Measurements from ENCODE around the gene ACTC1.

Gene ACTC1

DNA sequence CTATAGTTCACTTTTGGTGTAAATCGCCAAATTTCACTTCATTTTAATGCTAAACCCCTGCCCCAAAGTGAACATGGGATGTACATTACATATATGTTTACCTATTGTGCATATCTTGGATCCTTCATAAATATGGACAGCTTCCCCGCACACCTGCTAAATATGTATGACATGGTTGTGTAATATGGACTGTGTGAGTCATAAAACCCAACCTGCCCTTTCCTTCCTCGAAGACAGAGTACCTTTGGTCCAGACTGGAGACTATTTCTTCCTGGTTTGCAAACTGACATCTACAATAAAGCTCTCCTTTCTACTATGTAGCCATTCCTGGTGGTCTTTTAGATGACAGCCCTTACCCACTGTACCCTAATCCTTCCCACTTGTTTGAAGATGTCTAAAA lies 12.4 kb downstream of the ACTC1 start:
- no peaks in the 10 kb centered on the region for H3K4me1 ChIP-seq (ENCODE audit: control insufficient read depth, insufficient read depth, low read length)
- no peaks in the 10 kb centered on the region for H3K9me3 ChIP-seq (ENCODE audit: control insufficient read depth, insufficient read depth, low read length)
- H3K27ac ChIP-seq (ENCODE audit: low read depth, low read length): no peak overlapping the region
- H3K4me3 ChIP-seq (ENCODE audit: low read depth, low read length): no peak overlapping the region
- H3K27me3 ChIP-seq (ENCODE audit: control insufficient read depth, insufficient read depth, low read length): no peaks in the 10 kb centered on the region
- H3K36me3 ChIP-seq (ENCODE audit: control insufficient read depth, insufficient read depth, low read length): no peaks in the 10 kb centered on the region
- H3K9ac ChIP-seq (ENCODE audit: low read depth, low read length): no peak overlapping the region

- Histone ChIP-seq H3K27me3 (ENCODE audit: control insufficient read depth, insufficient read depth, low read length) (no peaks in the 10 kb centered on the region), H3K27ac (ENCODE audit: low read depth, low read length) (no peak overlapping the region), H3K36me3 (ENCODE audit: control insufficient read depth, insufficient read depth, low read length) (no peaks in the 10 kb centered on the region), H3K9ac (ENCODE audit: low read depth, low read length) (no peak overlapping the region), H3K4me3 (ENCODE audit: low read depth, low read length) (no peak overlapping the region), H3K9me3 (ENCODE audit: control insufficient read depth, insufficient read depth, low read length) (no peaks in the 10 kb centered on the region), H3K4me1 (ENCODE audit: control insufficient read depth, insufficient read depth, low read length) (no peaks in the 10 kb centered on the region)
These were observed 14.6 kb downstream of the ACTC1 start for GRCh38 chr15:34780725-34781124.

GRCh38 chr15:34776606-34777105 lies 18.7 kb downstream of the ACTC1 start:
- H3K9me3 ChIP-seq (ENCODE audit: control insufficient read depth, insufficient read depth, low read length): no peaks in the 10 kb centered on the region
- no peak overlapping the region for H3K27ac ChIP-seq (ENCODE audit: low read depth, low read length)
- H3K36me3 ChIP-seq (ENCODE audit: control insufficient read depth, insufficient read depth, low read length): no peaks in the 10 kb centered on the region
- H3K27me3 ChIP-seq (ENCODE audit: control insufficient read depth, insufficient read depth, low read length): no peaks in the 10 kb centered on the region
- H3K9ac ChIP-seq (ENCODE audit: low read depth, low read length): no peak overlapping the region
- H3K4me1 ChIP-seq (ENCODE audit: control insufficient read depth, insufficient read depth, low read length): peaks cover 5% of the 10 kb centered on the region
- H3K4me3 ChIP-seq (ENCODE audit: low read depth, low read length): no peak overlapping the region

GRCh38 chr15:34773917-34774316 lies 21.4 kb downstream of the ACTC1 start:
- Histone ChIP-seq H3K9me3 (ENCODE audit: control insufficient read depth, insufficient read depth, low read length) (no peaks in the 10 kb centered on the region), H3K36me3 (ENCODE audit: control insufficient read depth, insufficient read depth, low read length) (no peaks in the 10 kb centered on the region), H3K27me3 (ENCODE audit: control insufficient read depth, insufficient read depth, low read length) (no peaks in the 10 kb centered on the region), H3K9ac (ENCODE audit: low read depth, low read length) (no peak overlapping the region), H3K27ac (ENCODE audit: low read depth, low read length) (no peak overlapping the region), H3K4me1 (ENCODE audit: control insufficient read depth, insufficient read depth, low read length) (peaks cover 5% of the 10 kb centered on the region), H3K4me3 (ENCODE audit: low read depth, low read length) (no peak overlapping the region)

DNA sequence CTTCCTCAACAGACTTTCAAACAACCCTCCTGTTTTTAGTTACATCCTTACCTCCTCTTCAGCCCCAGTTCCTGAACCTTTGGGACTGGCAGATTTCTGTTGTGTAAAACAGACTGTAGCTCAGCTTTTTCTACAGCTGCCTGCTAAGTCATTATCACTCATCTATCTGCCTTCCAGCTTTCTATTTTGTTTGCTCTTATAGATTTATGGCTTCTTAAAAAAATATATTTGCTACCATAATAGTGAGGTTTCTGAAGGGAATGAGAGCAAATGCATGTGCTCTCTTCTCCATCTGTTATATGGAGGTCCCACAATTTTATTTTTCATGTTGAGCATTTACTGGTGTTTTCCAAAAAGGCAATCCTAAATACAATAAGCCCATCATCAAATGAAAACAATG lies 22.3 kb downstream of the ACTC1 start:
- Histone ChIP-seq H3K27ac (ENCODE audit: low read depth, low read length) (no peak overlapping the region), H3K9ac (ENCODE audit: low read depth, low read length) (no peak overlapping the region), H3K4me1 (ENCODE audit: control insufficient read depth, insufficient read depth, low read length) (peaks cover 5% of the 10 kb centered on the region), H3K27me3 (ENCODE audit: control insufficient read depth, insufficient read depth, low read length) (no peaks in the 10 kb centered on the region), H3K4me3 (ENCODE audit: low read depth, low read length) (no peak overlapping the region), H3K9me3 (ENCODE audit: control insufficient read depth, insufficient read depth, low read length) (no peaks in the 10 kb centered on the region), H3K36me3 (ENCODE audit: control insufficient read depth, insufficient read depth, low read length) (no peaks in the 10 kb centered on the region)

- no peak overlapping the region for H3K27ac ChIP-seq (ENCODE audit: low read depth, low read length)
- no peaks in the 10 kb centered on the region for H3K27me3 ChIP-seq (ENCODE audit: control insufficient read depth, insufficient read depth, low read length)
- H3K9me3 ChIP-seq (ENCODE audit: control insufficient read depth, insufficient read depth, low read length): no peaks in the 10 kb centered on the region
- H3K9ac ChIP-seq (ENCODE audit: low read depth, low read length): no peak overlapping the region
- H3K36me3 ChIP-seq (ENCODE audit: control insufficient read depth, insufficient read depth, low read length): no peaks in the 10 kb centered on the region
- H3K4me3 ChIP-seq (ENCODE audit: low read depth, low read length): no peak overlapping the region
- H3K4me1 ChIP-seq (ENCODE audit: control insufficient read depth, insufficient read depth, low read length): peaks cover 5% of the 10 kb centered on the region
These were observed 23.0 kb downstream of the ACTC1 start for GRCh38 chr15:34772312-34772711.

- no peak overlapping the region for H3K9ac ChIP-seq (ENCODE audit: low read depth, low read length)
- no peaks in the 10 kb centered on the region for H3K36me3 ChIP-seq (ENCODE audit: control insufficient read depth, insufficient read depth, low read length)
- no peak overlapping the region for H3K27ac ChIP-seq (ENCODE audit: low read depth, low read length)
- H3K4me1 ChIP-seq (ENCODE audit: control insufficient read depth, insufficient read depth, low read length): peaks cover 5% of the 10 kb centered on the region
- no peaks in the 10 kb centered on the region for H3K27me3 ChIP-seq (ENCODE audit: control insufficient read depth, insufficient read depth, low read length)
- H3K9me3 ChIP-seq (ENCODE audit: control insufficient read depth, insufficient read depth, low read length): no peaks in the 10 kb centered on the region
- H3K4me3 ChIP-seq (ENCODE audit: low read depth, low read length): no peak overlapping the region
These were observed 25.6 kb downstream of the ACTC1 start for GRCh38 chr15:34769711-34770110.

DNA sequence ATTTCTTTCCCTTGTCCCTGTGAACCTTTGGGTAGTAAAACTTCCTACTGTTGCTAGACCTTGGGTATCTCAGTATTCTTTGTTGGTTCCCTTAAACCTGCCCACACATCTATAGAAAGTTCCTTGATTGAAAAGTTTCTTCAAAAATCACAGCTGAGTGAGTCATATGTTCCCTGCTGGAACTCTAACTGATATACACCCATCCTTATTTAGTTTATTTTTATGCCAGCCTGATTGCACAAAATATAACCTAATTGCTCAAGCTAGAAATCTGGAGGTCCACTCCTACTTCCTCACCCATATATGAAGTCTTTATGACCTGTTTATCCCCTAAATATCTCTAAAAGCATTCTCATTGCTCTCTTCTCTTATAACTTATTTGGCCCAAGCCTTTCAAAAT lies 26.8 kb downstream of the ACTC1 start:
- Histone ChIP-seq H3K4me3 (ENCODE audit: low read depth, low read length) (no peak overlapping the region), H3K27me3 (ENCODE audit: control insufficient read depth, insufficient read depth, low read length) (no peaks in the 10 kb centered on the region), H3K27ac (ENCODE audit: low read depth, low read length) (no peak overlapping the region), H3K4me1 (ENCODE audit: control insufficient read depth, insufficient read depth, low read length) (no peaks in the 10 kb centered on the region; the same call in 1 of the 2 replicates), H3K9ac (ENCODE audit: low read depth, low read length) (no peak overlapping the region), H3K36me3 (ENCODE audit: control insufficient read depth, insufficient read depth, low read length) (no peaks in the 10 kb centered on the region), H3K9me3 (ENCODE audit: control insufficient read depth, insufficient read depth, low read length) (no peaks in the 10 kb centered on the region)

- no peaks in the 10 kb centered on the region for H3K9me3 ChIP-seq (ENCODE audit: control insufficient read depth, insufficient read depth, low read length)
- no peak overlapping the region for H3K9ac ChIP-seq (ENCODE audit: low read depth, low read length)
- no peaks in the 10 kb centered on the region for H3K4me1 ChIP-seq (ENCODE audit: control insufficient read depth, insufficient read depth, low read length)
- H3K36me3 ChIP-seq (ENCODE audit: control insufficient read depth, insufficient read depth, low read length): no peaks in the 10 kb centered on the region
- no peak overlapping the region for H3K4me3 ChIP-seq (ENCODE audit: low read depth, low read length)
- H3K27me3 ChIP-seq (ENCODE audit: control insufficient read depth, insufficient read depth, low read length): no peaks in the 10 kb centered on the region
- no peak overlapping the region for H3K27ac ChIP-seq (ENCODE audit: low read depth, low read length)
These were observed 29.6 kb downstream of the ACTC1 start for GRCh38 chr15:34765741-34766140.

DNA sequence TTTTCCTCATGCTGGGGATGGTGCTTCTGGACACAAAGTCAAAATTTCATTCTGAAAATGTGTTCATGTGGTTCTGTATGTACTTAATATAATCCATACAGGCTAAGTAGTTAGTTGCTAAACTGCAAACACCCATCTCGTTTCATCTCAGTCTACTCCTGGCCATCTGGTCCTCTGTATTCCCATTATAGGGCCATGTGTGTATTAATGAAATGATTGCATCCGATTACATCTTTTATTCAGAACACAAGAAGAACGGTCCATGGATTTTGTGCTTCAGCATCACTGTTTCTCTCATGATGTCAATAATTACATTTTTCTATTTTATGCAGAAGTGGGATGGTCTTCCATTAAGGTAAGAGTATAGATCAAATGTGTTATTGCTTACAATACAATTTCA lies 34.4 kb downstream of the ACTC1 start:
- Histone ChIP-seq H3K4me3 (ENCODE audit: low read depth, low read length) (no peak overlapping the region), H3K27me3 (ENCODE audit: control insufficient read depth, insufficient read depth, low read length) (peaks cover 30% of the 10 kb centered on the region), H3K36me3 (ENCODE audit: control insufficient read depth, insufficient read depth, low read length) (no peaks in the 10 kb centered on the region), H3K9ac (ENCODE audit: low read depth, low read length) (no peak overlapping the region), H3K4me1 (ENCODE audit: control insufficient read depth, insufficient read depth, low read length) (peaks cover under 1% of the 10 kb centered on the region; the same call in 1 of the 2 replicates), H3K9me3 (ENCODE audit: control insufficient read depth, insufficient read depth, low read length) (no peaks in the 10 kb centered on the region), H3K27ac (ENCODE audit: low read depth, low read length) (no peak overlapping the region)

DNA sequence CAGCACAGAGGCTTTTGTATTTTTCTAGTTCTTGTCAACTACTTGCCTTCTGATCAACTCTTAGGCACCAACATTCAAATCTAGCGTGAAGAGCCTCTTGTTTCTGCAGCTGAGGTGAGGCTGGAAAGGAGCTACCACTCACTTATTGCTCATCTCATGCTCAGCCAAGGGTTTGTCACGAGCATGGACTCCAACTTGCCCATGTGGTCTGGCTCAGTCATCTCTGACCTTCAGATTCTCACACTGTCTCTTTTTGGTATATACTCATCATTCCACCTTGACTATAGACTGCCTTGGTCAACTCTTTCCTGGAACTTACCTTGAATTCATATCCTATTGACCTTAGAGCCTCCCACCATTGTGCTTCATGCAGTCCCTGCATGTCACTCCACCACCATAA lies 35.4 kb downstream of the ACTC1 start:
- Histone ChIP-seq H3K27ac (ENCODE audit: low read depth, low read length) (no peak overlapping the region), H3K4me3 (ENCODE audit: low read depth, low read length) (no peak overlapping the region), H3K9me3 (ENCODE audit: control insufficient read depth, insufficient read depth, low read length) (no peaks in the 10 kb centered on the region), H3K9ac (ENCODE audit: low read depth, low read length) (no peak overlapping the region), H3K4me1 (ENCODE audit: control insufficient read depth, insufficient read depth, low read length) (peaks cover 4% of the 10 kb centered on the region; the same call in 1 of the 2 replicates), H3K27me3 (ENCODE audit: control insufficient read depth, insufficient read depth, low read length) (peaks cover 39% of the 10 kb centered on the region), H3K36me3 (ENCODE audit: control insufficient read depth, insufficient read depth, low read length) (no peaks in the 10 kb centered on the region)

- H3K27me3 ChIP-seq (ENCODE audit: control insufficient read depth, insufficient read depth, low read length): peaks cover 46% of the 10 kb centered on the region
- H3K9me3 ChIP-seq (ENCODE audit: control insufficient read depth, insufficient read depth, low read length): no peaks in the 10 kb centered on the region
- H3K36me3 ChIP-seq (ENCODE audit: control insufficient read depth, insufficient read depth, low read length): no peaks in the 10 kb centered on the region
- H3K4me3 ChIP-seq (ENCODE audit: low read depth, low read length): no peak overlapping the region
- H3K9ac ChIP-seq (ENCODE audit: low read depth, low read length): no peak overlapping the region
- peaks cover 4% of the 10 kb centered on the region; the same call in 1 of the 2 replicates for H3K4me1 ChIP-seq (ENCODE audit: control insufficient read depth, insufficient read depth, low read length)
- H3K27ac ChIP-seq (ENCODE audit: low read depth, low read length): no peak overlapping the region
These were observed 36.0 kb downstream of the ACTC1 start for GRCh38 chr15:34759347-34759746.

Data from HUES48 (cell line).